ENCODE data around the gene AHCTF1. TPM values are rescaled to one million over a fixed set of nuclear protein-coding genes. Genes with fewer than 3 reads are reported as not detected.

AHCTF1 gene
- total RNA-seq, 1 donor from 2014 or later, result 20.2 TPM

GRCh38 chr1:246932366-246932700 lies 585 bp upstream of the AHCTF1 start:
- no peak for DNase-seq (ENCODE audit: low spot score)
- H3K4me1 Mint-ChIP-seq (ENCODE audit: unreplicated experiment), result peaks cover 13% of the 10 kb centered on the region
- H3K27me3 Mint-ChIP-seq (ENCODE audit: unreplicated experiment), result peaks cover 14% of the 10 kb centered on the region
- peak overlapping the region; percentile 93 for H3K4me3 Mint-ChIP-seq (ENCODE audit: unreplicated experiment)
- TF ChIP-seq CTCF (IDR thresholded peaks at IDR 0.05; ENCODE audit: unreplicated experiment), result no peak
- peaks cover 8% of the 10 kb centered on the region for H3K36me3 Mint-ChIP-seq (ENCODE audit: low read depth, unreplicated experiment)
- H3K9me3 Mint-ChIP-seq (ENCODE audit: unreplicated experiment), result peaks cover 4% of the 10 kb centered on the region
- H3K27ac Mint-ChIP-seq (ENCODE audit: unreplicated experiment), result peak overlapping the region; percentile 88

GRCh38 chr1:246930830-246931548 lies 759 bp downstream of the AHCTF1 start:
- peaks cover 14% of the 10 kb centered on the region for H3K27me3 Mint-ChIP-seq (ENCODE audit: unreplicated experiment)
- peak overlapping the region; percentile 98 for H3K4me3 Mint-ChIP-seq (ENCODE audit: unreplicated experiment)
- H3K36me3 Mint-ChIP-seq (ENCODE audit: low read depth, unreplicated experiment), result peaks cover 8% of the 10 kb centered on the region
- DNase-seq (ENCODE audit: low spot score), result peak; percentile 52
- peaks cover 4% of the 10 kb centered on the region for H3K9me3 Mint-ChIP-seq (ENCODE audit: unreplicated experiment)
- peak overlapping the region; percentile 81 for H3K27ac Mint-ChIP-seq (ENCODE audit: unreplicated experiment)
- TF ChIP-seq CTCF (IDR thresholded peaks at IDR 0.05; ENCODE audit: unreplicated experiment), result no peak
- peaks cover 13% of the 10 kb centered on the region for H3K4me1 Mint-ChIP-seq (ENCODE audit: unreplicated experiment)

GRCh38 chr1:246925997-246926626 lies 5.6 kb downstream of the AHCTF1 start:
- Mint-ChIP-seq H3K27ac (ENCODE audit: unreplicated experiment) (no peak overlapping the region), H3K9me3 (ENCODE audit: unreplicated experiment) (peaks cover 4% of the 10 kb centered on the region), H3K4me1 (ENCODE audit: unreplicated experiment) (peaks cover 8% of the 10 kb centered on the region), H3K4me3 (ENCODE audit: unreplicated experiment) (no peak overlapping the region), H3K36me3 (ENCODE audit: low read depth, unreplicated experiment) (peaks cover 4% of the 10 kb centered on the region), H3K27me3 (ENCODE audit: unreplicated experiment) (peaks cover 6% of the 10 kb centered on the region)
- DNase-seq (ENCODE audit: low spot score), result no peak
- no peak for TF ChIP-seq CTCF (IDR thresholded peaks at IDR 0.05; ENCODE audit: unreplicated experiment)

- no peak overlapping the region for H3K27ac Mint-ChIP-seq (ENCODE audit: unreplicated experiment)
Measured at GRCh38 chr1:246923900-246924299, 7.8 kb downstream of the AHCTF1 start.

More at GRCh38 chr1:246923900-246924299, 7.8 kb downstream of the AHCTF1 start:
- no peak for TF ChIP-seq CTCF (IDR thresholded peaks at IDR 0.05; ENCODE audit: unreplicated experiment)
- no peak overlapping the region for H3K4me3 Mint-ChIP-seq (ENCODE audit: unreplicated experiment)
- H3K27me3 Mint-ChIP-seq (ENCODE audit: unreplicated experiment), result no peaks in the 10 kb centered on the region
- no peaks in the 10 kb centered on the region for H3K36me3 Mint-ChIP-seq (ENCODE audit: low read depth, unreplicated experiment)
- no peak for DNase-seq (ENCODE audit: low spot score)
- no peaks in the 10 kb centered on the region for H3K4me1 Mint-ChIP-seq (ENCODE audit: unreplicated experiment)
- no peaks in the 10 kb centered on the region for H3K9me3 Mint-ChIP-seq (ENCODE audit: unreplicated experiment)

Data from endothelial cell (in vitro differentiated cells).